RWPE2 (cell line): ENCODE measurements around the gene HK2.
"Not testable (repeated sequence)": the region's sequence is repeated elsewhere in the genome, so short reads cannot be mapped to it uniquely, and the experiment has no call there.

Source experiments
- ATAC-seq: fragments of 200-7000 bp; cut with Tn5 transposase; 3 replicates; pipeline ENCODE4 v1.9.1; 2021; ENCODE audit warnings: low read depth
- DNase-seq: peaks from one replicate; pipeline ENCODE4 v3.0.0-alpha.2; 2020; ENCODE audit warnings: low spot score
- H3K27ac ChIP-seq: fragments of 450-650 bp; 2 replicates; pipeline ENCODE4 v1.5.1; 2017; ENCODE audit warnings: mild to moderate bottlenecking; ENCODE audit not compliant: poor library complexity, severe bottlenecking
- H3K27me3 ChIP-seq: fragments of 250-450 bp; sonication (Bioruptor Pico); 2 replicates; pipeline ENCODE4 v1.5.1; 2021; ENCODE audit warnings: mild to moderate bottlenecking, moderate library complexity; ENCODE audit not compliant: insufficient read depth, poor library complexity, severe bottlenecking
- H3K36me3 ChIP-seq: fragments of 250-450 bp; sonication (Bioruptor Pico); 2 replicates; pipeline ENCODE4 v1.5.1; 2020; ENCODE audit warnings: low read depth, mild to moderate bottlenecking, moderate library complexity
- H3K4me1 ChIP-seq: fragments of 250-450 bp; sonication (Bioruptor Pico); 2 replicates; pipeline ENCODE4 v1.5.1; 2021; ENCODE audit warnings: mild to moderate bottlenecking, moderate library complexity; ENCODE audit not compliant: insufficient read depth, poor library complexity, severe bottlenecking
- H3K4me3 ChIP-seq: fragments of 250-450 bp; sonication (Bioruptor Pico); 2 replicates; pipeline ENCODE4 v1.5.1; 2021; ENCODE audit warnings: mild to moderate bottlenecking, moderate library complexity; ENCODE audit not compliant: severe bottlenecking
- H3K9me3 ChIP-seq: fragments of 250-450 bp; sonication (Bioruptor Pico); 2 replicates; pipeline ENCODE4 v1.5.1; 2021; ENCODE audit warnings: mild to moderate bottlenecking, moderate library complexity; ENCODE audit not compliant: severe bottlenecking
- TF ChIP-seq, protein P1 (sequence below): fragments of 450-650 bp; IDR thresholded peaks from one replicate; pipeline ENCODE4 v1.5.1; 2017; ENCODE audit warnings: mild to moderate bottlenecking, moderate library complexity; ENCODE audit not compliant: poor library complexity, severe bottlenecking

The HK2 gene

GRCh38 chr2:74894272-74894981 is 60.5 kb downstream of the HK2 start:
- ATAC-seq (peak; percentile 40; the same call in 1 of the 3 replicates), DNase-seq (no peak)
- Histone ChIP-seq H3K36me3 (peaks cover 45% of the 10 kb centered on the region), H3K4me1 (peaks cover 25% of the 10 kb centered on the region), H3K9me3 (no peaks in the 10 kb centered on the region), H3K27me3 (no peaks in the 10 kb centered on the region), H3K27ac (peak overlapping the region; percentile 91), H3K4me3 (no peak overlapping the region)
- TF ChIP-seq, protein P1, sequence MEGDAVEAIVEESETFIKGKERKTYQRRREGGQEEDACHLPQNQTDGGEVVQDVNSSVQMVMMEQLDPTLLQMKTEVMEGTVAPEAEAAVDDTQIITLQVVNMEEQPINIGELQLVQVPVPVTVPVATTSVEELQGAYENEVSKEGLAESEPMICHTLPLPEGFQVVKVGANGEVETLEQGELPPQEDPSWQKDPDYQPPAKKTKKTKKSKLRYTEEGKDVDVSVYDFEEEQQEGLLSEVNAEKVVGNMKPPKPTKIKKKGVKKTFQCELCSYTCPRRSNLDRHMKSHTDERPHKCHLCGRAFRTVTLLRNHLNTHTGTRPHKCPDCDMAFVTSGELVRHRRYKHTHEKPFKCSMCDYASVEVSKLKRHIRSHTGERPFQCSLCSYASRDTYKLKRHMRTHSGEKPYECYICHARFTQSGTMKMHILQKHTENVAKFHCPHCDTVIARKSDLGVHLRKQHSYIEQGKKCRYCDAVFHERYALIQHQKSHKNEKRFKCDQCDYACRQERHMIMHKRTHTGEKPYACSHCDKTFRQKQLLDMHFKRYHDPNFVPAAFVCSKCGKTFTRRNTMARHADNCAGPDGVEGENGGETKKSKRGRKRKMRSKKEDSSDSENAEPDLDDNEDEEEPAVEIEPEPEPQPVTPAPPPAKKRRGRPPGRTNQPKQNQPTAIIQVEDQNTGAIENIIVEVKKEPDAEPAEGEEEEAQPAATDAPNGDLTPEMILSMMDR, result no peak

GRCh38 chr2:74895001-74895400 is 61.1 kb downstream of the HK2 start:
- Histone ChIP-seq H3K4me3 (no peak overlapping the region), H3K27ac (peak overlapping the region; percentile 91), H3K27me3 (no peaks in the 10 kb centered on the region), H3K4me1 (peaks cover 25% of the 10 kb centered on the region), H3K36me3 (peaks cover 39% of the 10 kb centered on the region), H3K9me3 (no peaks in the 10 kb centered on the region)
- no peak for DNase-seq
- TF ChIP-seq, protein P1, result no peak
- no peak for ATAC-seq

GRCh38 chr2:74896232-74896631 is 62.3 kb downstream of the HK2 start:
- TF ChIP-seq, protein P1, result no peak
- ATAC-seq, result no peak
- no peak overlapping the region for H3K27ac ChIP-seq

DNA sequence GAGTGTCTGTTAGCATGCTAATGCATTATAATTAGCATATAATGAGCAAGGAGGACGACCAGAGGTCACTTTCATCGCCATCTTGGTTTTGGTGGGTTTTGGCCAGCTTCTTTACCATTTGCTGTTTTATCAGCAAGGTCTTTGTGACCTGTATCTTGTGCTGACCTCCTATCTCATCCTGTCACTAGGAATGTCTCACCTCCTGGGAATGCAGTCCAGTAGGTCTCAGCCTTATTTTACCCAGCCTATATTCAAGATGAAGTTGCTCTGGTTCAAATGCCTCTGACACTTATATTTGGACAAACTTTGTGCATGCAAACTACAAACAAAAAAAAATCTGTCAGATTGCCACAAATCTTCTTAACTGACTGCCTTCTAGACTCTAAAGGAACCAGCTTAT is 66.3 kb downstream of the HK2 start:
- H3K4me3 ChIP-seq, H3K27me3 ChIP-seq, DNase-seq, ATAC-seq, H3K9me3 ChIP-seq, H3K4me1 ChIP-seq, H3K27ac ChIP-seq: not testable (repeated sequence)
- peaks cover 13% of the 10 kb centered on the region for H3K36me3 ChIP-seq

More at GRCh38 chr2:74896232-74896631, 62.3 kb downstream of the HK2 start:
- Histone ChIP-seq H3K4me3 (no peak overlapping the region), H3K4me1 (peaks cover 25% of the 10 kb centered on the region), H3K9me3 (no peaks in the 10 kb centered on the region), H3K36me3 (peaks cover 31% of the 10 kb centered on the region), H3K27me3 (no peaks in the 10 kb centered on the region)
- no peak for DNase-seq

- H3K4me3 ChIP-seq, result no peak overlapping the region
- H3K4me1 ChIP-seq, result no peaks in the 10 kb centered on the region
- DNase-seq, result no peak
- H3K36me3 ChIP-seq, result no peaks in the 10 kb centered on the region
- no peaks in the 10 kb centered on the region for H3K9me3 ChIP-seq
- ATAC-seq, result no peak
- TF ChIP-seq, protein P1, result no peak
- no peaks in the 10 kb centered on the region for H3K27me3 ChIP-seq
- H3K27ac ChIP-seq, result no peak overlapping the region
Observed at GRCh38 chr2:74902281-74902860, 68.4 kb downstream of the HK2 start.
